C4-2B (cell line): ENCODE data around the gene PRKG1.

Experiments
- H3K27ac ChIP-seq: fragments of 450-650 bp; 2 replicates; pipeline ENCODE4 v1.5.1; 2017
- CTCF ChIP-seq: fragments of 450-650 bp; conservative IDR thresholded peaks from 2 replicates; pipeline ENCODE4 v1.5.1; 2017; ENCODE audit warnings: mild to moderate bottlenecking
- ZFX ChIP-seq: fragments of 450-650 bp; IDR thresholded peaks from 2 replicates; pipeline ENCODE4 v1.6.1; 2017

Gene PRKG1

GRCh38 chr10:51894771-51895578 is 820.7 kb downstream of the PRKG1 start:
- H3K27ac ChIP-seq, result no peak overlapping the region
- TF ChIP-seq ZFX (no peak), CTCF (no peak)

- TF ChIP-seq ZFX (no peak), CTCF (no peak)
- H3K27ac ChIP-seq, result no peak overlapping the region
Measured at GRCh38 chr10:51896849-51897248, 822.6 kb downstream of the PRKG1 start.

GRCh38 chr10:51897560-51897959 is 823.3 kb downstream of the PRKG1 start:
- no peak for TF ChIP-seq ZFX
- TF ChIP-seq CTCF, result no peak
- H3K27ac ChIP-seq, result no peak overlapping the region

GRCh38 chr10:51900180-51900579 is 825.9 kb downstream of the PRKG1 start:
- no peak overlapping the region for H3K27ac ChIP-seq
- TF ChIP-seq CTCF, result no peak
- TF ChIP-seq ZFX, result no peak

GRCh38 chr10:51903675-51904074 is 829.4 kb downstream of the PRKG1 start:
- TF ChIP-seq ZFX (no peak), CTCF (no peak)
- no peak overlapping the region for H3K27ac ChIP-seq

GRCh38 chr10:51905032-51905431 is 830.7 kb downstream of the PRKG1 start:
- no peak for TF ChIP-seq ZFX
- TF ChIP-seq CTCF, result no peak
- H3K27ac ChIP-seq, result no peak overlapping the region

GRCh38 chr10:51907361-51907760 is 833.1 kb downstream of the PRKG1 start:
- TF ChIP-seq CTCF, result no peak
- no peak overlapping the region for H3K27ac ChIP-seq
